T1000 (cell line): Measurements from ENCODE around the gene KCNK4.
A peak's percentile ranks its signal among the peaks of the same experiment; 100 is the strongest.

Experiments used
- DNase-seq: peaks from one replicate; lab custom pipeline; 2025; ENCODE audit warnings: mixed read lengths; lab: John Stamatoyannopoulos, UW

Gene KCNK4

GRCh38 chr11:64290352-64291261, 495 bp upstream of the KCNK4 start:
- DNase-seq: no peak

GRCh38 chr11:64291752-64292459, 804 bp downstream of the KCNK4 start:
- no peak for DNase-seq

- DNase-seq: no peak
Measured at GRCh38 chr11:64292460-64293254, 1.6 kb downstream of the KCNK4 start.

GRCh38 chr11:64294774-64295173, 3.7 kb downstream of the KCNK4 start:
- no peak for DNase-seq

- DNase-seq: no peak
Measured at GRCh38 chr11:64295760-64296159, 4.7 kb downstream of the KCNK4 start.

- no peak for DNase-seq
Measured at GRCh38 chr11:64296236-64296635, 5.1 kb downstream of the KCNK4 start.

GRCh38 chr11:64296830-64297698, 6.0 kb downstream of the KCNK4 start:
- DNase-seq: no peak

GRCh38 chr11:64297699-64298358, 6.7 kb downstream of the KCNK4 start:
- DNase-seq: no peak

- no peak for DNase-seq
Measured at GRCh38 chr11:64298966-64299846, 8.1 kb downstream of the KCNK4 start.

GRCh38 chr11:64299847-64300648, 8.9 kb downstream of the KCNK4 start, which contains the start of gene CATSPERZ:
Gene CATSPERZ (plus strand): TSS chr11:64300358. CDS start chr11:64300411, 53 bp downstream.
- DNase-seq: no peak

GRCh38 chr11:64303109-64304031, 12.3 kb downstream of the KCNK4 start:
- no peak for DNase-seq

- DNase-seq: no peak
Measured at GRCh38 chr11:64304032-64304315, 12.9 kb downstream of the KCNK4 start.

GRCh38 chr11:64304316-64305072, 13.4 kb downstream of the KCNK4 start:
- DNase-seq: peak; percentile 90

GRCh38 chr11:64305075-64305690, 14.1 kb downstream of the KCNK4 start, which contains the start of gene ESRRA:
Gene ESRRA (plus strand): TSS chr11:64305524. CDS start chr11:64307180, 1,656 bp downstream.
- peak; percentile 98 for DNase-seq

- DNase-seq: peak; percentile 61
Measured at GRCh38 chr11:64305691-64306562, 14.8 kb downstream of the KCNK4 start.

- DNase-seq: no peak
Measured at GRCh38 chr11:64306563-64306875, 15.4 kb downstream of the KCNK4 start.
